ENCODE data around the gene RAB34. TPM values are rescaled to one million over a fixed set of nuclear protein-coding genes. Genes with fewer than 3 reads are reported as not detected.

RAB34 gene
- polyA plus RNA-seq, 2 of the 4 experiments (the other 2 are of a cell fraction): 211 to 288 TPM

GRCh38 chr17:28669918-28670317, 47.8 kb downstream of the RAB34 start:
- no peak overlapping the region for H3K27ac ChIP-seq
- FAIRE-seq (no peak), ATAC-seq (no peak), DNase-seq (ENCODE audit: low read depth in 1 of 2, low spot score in 1 of 2) (no peak)
- ChIA-PET CTCF (interaction anchor here (0.7 to 4.4 kb wide), 4 partner anchors 16 to 59 kb away, joined by 3 to 29 read pairs (median 3); partner anchors contain the start of gene BLTP2), POLR2A (interaction anchor here (0.7 kb wide), 1 partner anchor 8 kb away, joined by 3 read pairs; the partner anchor contains the start of gene SDF2)
- TF ChIP-seq HDAC2 (IDR thresholded peaks at IDR 0.05) (no peak), EP300 (IDR thresholded peaks at IDR 0.05) (no peak)
- no peaks in the 10 kb centered on the region for H3K9me3 ChIP-seq
- H3K4me2 ChIP-seq: no peak overlapping the region
- 96% methylated on average over 1 of the region's 1 CpG for WGBS (ENCODE audit: missing lambda C conversion rate)
- H3K4me1 ChIP-seq: no peaks in the 10 kb centered on the region
- no peak overlapping the region for H3K4me3 ChIP-seq

- whole genome bisulfite sequencing (ENCODE audit: missing lambda C conversion rate): 100% methylated on average over 1 of the region's 1 CpG
These were observed 49.8 kb downstream of the RAB34 start for GRCh38 chr17:28667870-28668269.

GRCh38 chr17:28665994-28666393, 51.7 kb downstream of the RAB34 start:
- ChIA-PET CTCF (interaction anchor here (0.7 to 7.1 kb wide), 4 partner anchors 10 to 98 kb away, joined by 3 to 81 read pairs (median 5); partner anchors contain the start of gene BLTP2), POLR2A (no interaction called here)
- Histone ChIP-seq H3K4me3 (no peak overlapping the region), H3K4me2 (no peak overlapping the region), H3K27ac (no peak overlapping the region), H3K4me1 (peaks cover 16% of the 10 kb centered on the region), H3K9me3 (no peaks in the 10 kb centered on the region)
- 94% methylated on average over 2 of the region's 2 CpGs for WGBS (ENCODE audit: missing lambda C conversion rate)
- no peak for ATAC-seq
- no peak for FAIRE-seq
- no peak for TF ChIP-seq HEYL (CRISPR knock-in tag; IDR thresholded peaks at IDR 0.05)
- TF ChIP-seq USF2 (IDR thresholded peaks at IDR 0.05): no peak
- TF ChIP-seq HOXB13 (CRISPR knock-in tag; IDR thresholded peaks at IDR 0.05; ENCODE audit: low read depth): no peak
- TF ChIP-seq TP53 (CRISPR knock-in tag; IDR thresholded peaks at IDR 0.05): no peak
- no peak for TF ChIP-seq PHF8 (IDR thresholded peaks at IDR 0.05; ENCODE audit: borderline replicate concordance, low read depth)
- no peak for TF ChIP-seq CHD2 (IDR thresholded peaks at IDR 0.05; ENCODE audit: low read length, partially characterized antibody)
- no peak for TF ChIP-seq HOXB5 (CRISPR knock-in tag; IDR thresholded peaks at IDR 0.05)
- no peak for TF ChIP-seq CBX2 (IDR thresholded peaks at IDR 0.05; ENCODE audit: borderline replicate concordance, low read depth)
- no peak for TF ChIP-seq FOXS1 (CRISPR knock-in tag; IDR thresholded peaks at IDR 0.05)
- TF ChIP-seq RNF2 (IDR thresholded peaks at IDR 0.05; ENCODE audit: borderline replicate concordance, low read depth): no peak
- TF ChIP-seq BHLHE40 (IDR thresholded peaks at IDR 0.05; ENCODE audit: low read depth, low read length): no peak
- TF ChIP-seq ATOH8 (CRISPR knock-in tag; IDR thresholded peaks at IDR 0.05; ENCODE audit: low read depth): no peak
- no peak for TF ChIP-seq HDAC2 (IDR thresholded peaks at IDR 0.05)
- no peak for TF ChIP-seq NR3C1 (IDR thresholded peaks at IDR 0.05)
- no peak for TF ChIP-seq KDM5A (IDR thresholded peaks at IDR 0.05)
- TF ChIP-seq MYC (IDR thresholded peaks at IDR 0.05; ENCODE audit: borderline replicate concordance, low read length): no peak
- no peak for TF ChIP-seq CHD4 (IDR thresholded peaks at IDR 0.05; ENCODE audit: borderline replicate concordance)
- TF ChIP-seq TFCP2L1 (CRISPR knock-in tag; IDR thresholded peaks at IDR 0.05): no peak
- TF ChIP-seq KDM1A (IDR thresholded peaks at IDR 0.05; ENCODE audit: low read depth): no peak
- no peak for DNase-seq (ENCODE audit: low read depth in 1 of 2, low spot score in 1 of 2)

More at GRCh38 chr17:28667870-28668269, 49.8 kb downstream of the RAB34 start:
- POLR2A ChIA-PET: interaction anchor here (2.1 kb wide), 1 partner anchor 52 kb away, joined by 5 read pairs; the partner anchor contains the start of gene RPL23A
- FAIRE-seq: no peak
- Histone ChIP-seq H3K9me3 (no peaks in the 10 kb centered on the region), H3K4me1 (peaks cover 15% of the 10 kb centered on the region), H3K4me2 (no peak overlapping the region), H3K4me3 (no peak overlapping the region), H3K27ac (no peak overlapping the region)
- DNase-seq (ENCODE audit: low read depth in 1 of 2, low spot score in 1 of 2): no peak
- CTCF ChIA-PET: interaction anchor here (0.7 to 4.4 kb wide), 8 partner anchors 9 to 611 kb away, joined by 3 to 29 read pairs (median 4); partner anchors contain the start of gene BLTP2
- ATAC-seq: peak in 1 of 2 experiments; percentile 17; a peak in 1 of 6 replicates
- no peak for TF ChIP-seq TFCP2L1 (CRISPR knock-in tag; IDR thresholded peaks at IDR 0.05)
- TF ChIP-seq GATA3 (IDR thresholded peaks at IDR 0.05; ENCODE audit: borderline replicate concordance): no peak
- no peak for TF ChIP-seq PBX3 (IDR thresholded peaks at IDR 0.05)
- TF ChIP-seq NR3C1 (IDR thresholded peaks at IDR 0.05): no peak
- no peak for TF ChIP-seq CEBPB (IDR thresholded peaks at IDR 0.05)
- TF ChIP-seq CHD2 (IDR thresholded peaks at IDR 0.05; ENCODE audit: low read length, partially characterized antibody): no peak
- no peak for TF ChIP-seq RNF2 (IDR thresholded peaks at IDR 0.05; ENCODE audit: borderline replicate concordance, low read depth)
- TF ChIP-seq MYC (IDR thresholded peaks at IDR 0.05; ENCODE audit: borderline replicate concordance, low read length): no peak
- TF ChIP-seq ESRRA (IDR thresholded peaks at IDR 0.05; ENCODE audit: borderline replicate concordance, low read length): no peak

Data from A549 (cell line).